Endothelial cell of umbilical vein (primary cell): ENCODE measurements around the gene DTX3.

Experiments
- EZH2 ChIP-seq: IDR thresholded peaks from 2 replicates; pipeline ENCODE4 v1.6.1; 2012; ENCODE audit warnings: borderline replicate concordance, low read depth, mild to moderate bottlenecking, moderate library complexity, low read length, inconsistent platforms; ENCODE audit not compliant: severe bottlenecking
- POLR2AphosphoS5 ChIP-seq: IDR thresholded peaks from 2 replicates; pipeline ENCODE4 v1.6.1; 2012; ENCODE audit warnings: low read depth, mild to moderate bottlenecking, control low read depth, low read length, moderate library complexity; ENCODE audit not compliant: insufficient read depth

DNA sequence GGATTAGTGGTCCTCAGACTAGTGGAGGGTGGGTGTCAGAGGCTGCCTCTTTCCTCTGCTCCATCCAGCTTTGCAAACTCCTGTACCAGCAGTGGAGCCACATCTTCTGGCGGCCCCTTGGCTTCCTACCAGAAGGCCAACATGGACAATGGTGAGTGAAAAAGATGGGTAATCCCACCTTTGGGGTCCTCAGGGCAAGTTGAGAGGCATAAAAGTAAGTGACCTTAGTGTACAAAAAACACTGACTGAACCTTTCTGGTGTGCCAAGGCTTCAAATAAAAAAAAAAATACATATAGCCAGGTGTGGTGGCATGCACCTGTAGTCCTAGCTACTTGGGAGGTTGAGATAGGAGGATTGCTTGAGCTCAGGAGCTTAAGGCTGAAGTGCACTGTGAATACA is 22.8 kb upstream of the DTX3 start:
- TF ChIP-seq POLR2AphosphoS5 (no peak), EZH2 (no peak)
